ENCODE data around the gene HNRNPA3. TPM values are rescaled to one million over a fixed set of nuclear protein-coding genes. Genes with fewer than 3 reads are reported as not detected.

Gene HNRNPA3
- total and polyA plus RNA-seq, 10 of the 15 experiments (the other 5 are each of a cell fraction or from before 2014, with no cell fraction given): 40.4 to 343 (median 206) TPM

DNA sequence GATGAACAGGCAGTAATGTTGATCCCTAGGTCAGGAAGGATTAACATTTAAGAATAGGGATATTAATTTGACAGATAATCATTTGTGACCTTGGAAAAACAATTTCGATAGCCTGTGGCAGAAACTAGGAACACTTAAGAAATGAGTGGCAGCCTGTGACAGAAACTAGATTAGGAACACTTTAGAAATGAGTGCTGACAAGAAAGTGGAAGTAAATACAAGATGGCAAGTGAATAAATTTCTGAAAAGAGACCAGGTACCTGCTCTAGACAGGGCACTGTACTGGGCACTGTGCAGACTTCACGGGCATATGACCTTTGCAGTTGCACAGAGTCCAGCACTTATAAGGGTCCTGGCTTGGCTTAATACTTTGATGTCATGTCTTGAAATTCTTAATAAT is 5.5 kb upstream of the HNRNPA3 start (continued):
- peak; percentile 63 to 75; a peak in 3 of 4 replicates for TF ChIP-seq EP300 (IDR thresholded peaks at IDR 0.05; ENCODE audit: borderline replicate concordance in 1 of 2, control insufficient read depth in 1 of 2, low read depth in 2 of 2, low read length in 2 of 2)
- no peak for TF ChIP-seq GATAD2B (conservative IDR thresholded peaks at IDR 0.05; ENCODE audit: low read depth)
- TF ChIP-seq, protein P1, sequence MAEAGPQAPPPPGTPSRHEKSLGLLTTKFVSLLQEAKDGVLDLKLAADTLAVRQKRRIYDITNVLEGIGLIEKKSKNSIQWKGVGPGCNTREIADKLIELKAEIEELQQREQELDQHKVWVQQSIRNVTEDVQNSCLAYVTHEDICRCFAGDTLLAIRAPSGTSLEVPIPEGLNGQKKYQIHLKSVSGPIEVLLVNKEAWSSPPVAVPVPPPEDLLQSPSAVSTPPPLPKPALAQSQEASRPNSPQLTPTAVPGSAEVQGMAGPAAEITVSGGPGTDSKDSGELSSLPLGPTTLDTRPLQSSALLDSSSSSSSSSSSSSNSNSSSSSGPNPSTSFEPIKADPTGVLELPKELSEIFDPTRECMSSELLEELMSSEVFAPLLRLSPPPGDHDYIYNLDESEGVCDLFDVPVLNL (IDR thresholded peaks at IDR 0.05; ENCODE audit: low read depth, low read length): no peak
- TF ChIP-seq EED (IDR thresholded peaks at IDR 0.05; ENCODE audit: low read depth): peak; percentile 80
- TF ChIP-seq BMI1 (IDR thresholded peaks at IDR 0.05; ENCODE audit: borderline replicate concordance): 0 out of 2 replicates have a peak, but pooled peaks have one; percentile 17
- TF ChIP-seq, protein P2, sequence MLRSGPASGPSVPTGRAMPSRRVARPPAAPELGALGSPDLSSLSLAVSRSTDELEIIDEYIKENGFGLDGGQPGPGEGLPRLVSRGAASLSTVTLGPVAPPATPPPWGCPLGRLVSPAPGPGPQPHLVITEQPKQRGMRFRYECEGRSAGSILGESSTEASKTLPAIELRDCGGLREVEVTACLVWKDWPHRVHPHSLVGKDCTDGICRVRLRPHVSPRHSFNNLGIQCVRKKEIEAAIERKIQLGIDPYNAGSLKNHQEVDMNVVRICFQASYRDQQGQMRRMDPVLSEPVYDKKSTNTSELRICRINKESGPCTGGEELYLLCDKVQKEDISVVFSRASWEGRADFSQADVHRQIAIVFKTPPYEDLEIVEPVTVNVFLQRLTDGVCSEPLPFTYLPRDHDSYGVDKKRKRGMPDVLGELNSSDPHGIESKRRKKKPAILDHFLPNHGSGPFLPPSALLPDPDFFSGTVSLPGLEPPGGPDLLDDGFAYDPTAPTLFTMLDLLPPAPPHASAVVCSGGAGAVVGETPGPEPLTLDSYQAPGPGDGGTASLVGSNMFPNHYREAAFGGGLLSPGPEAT (IDR thresholded peaks at IDR 0.05; ENCODE audit: low read depth): peak; percentile 84
- TF ChIP-seq, protein P3, sequence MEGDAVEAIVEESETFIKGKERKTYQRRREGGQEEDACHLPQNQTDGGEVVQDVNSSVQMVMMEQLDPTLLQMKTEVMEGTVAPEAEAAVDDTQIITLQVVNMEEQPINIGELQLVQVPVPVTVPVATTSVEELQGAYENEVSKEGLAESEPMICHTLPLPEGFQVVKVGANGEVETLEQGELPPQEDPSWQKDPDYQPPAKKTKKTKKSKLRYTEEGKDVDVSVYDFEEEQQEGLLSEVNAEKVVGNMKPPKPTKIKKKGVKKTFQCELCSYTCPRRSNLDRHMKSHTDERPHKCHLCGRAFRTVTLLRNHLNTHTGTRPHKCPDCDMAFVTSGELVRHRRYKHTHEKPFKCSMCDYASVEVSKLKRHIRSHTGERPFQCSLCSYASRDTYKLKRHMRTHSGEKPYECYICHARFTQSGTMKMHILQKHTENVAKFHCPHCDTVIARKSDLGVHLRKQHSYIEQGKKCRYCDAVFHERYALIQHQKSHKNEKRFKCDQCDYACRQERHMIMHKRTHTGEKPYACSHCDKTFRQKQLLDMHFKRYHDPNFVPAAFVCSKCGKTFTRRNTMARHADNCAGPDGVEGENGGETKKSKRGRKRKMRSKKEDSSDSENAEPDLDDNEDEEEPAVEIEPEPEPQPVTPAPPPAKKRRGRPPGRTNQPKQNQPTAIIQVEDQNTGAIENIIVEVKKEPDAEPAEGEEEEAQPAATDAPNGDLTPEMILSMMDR (IDR thresholded peaks at IDR 0.05 in 2 of 3, conservative IDR thresholded peaks at IDR 0.05 in 1 of 3; ENCODE audit: control insufficient read depth in 2 of 3, extremely low read depth in 1 of 3, insufficient read depth in 1 of 3, low read depth in 3 of 3, low read length in 3 of 3): no peak
- TF ChIP-seq, protein P4, sequence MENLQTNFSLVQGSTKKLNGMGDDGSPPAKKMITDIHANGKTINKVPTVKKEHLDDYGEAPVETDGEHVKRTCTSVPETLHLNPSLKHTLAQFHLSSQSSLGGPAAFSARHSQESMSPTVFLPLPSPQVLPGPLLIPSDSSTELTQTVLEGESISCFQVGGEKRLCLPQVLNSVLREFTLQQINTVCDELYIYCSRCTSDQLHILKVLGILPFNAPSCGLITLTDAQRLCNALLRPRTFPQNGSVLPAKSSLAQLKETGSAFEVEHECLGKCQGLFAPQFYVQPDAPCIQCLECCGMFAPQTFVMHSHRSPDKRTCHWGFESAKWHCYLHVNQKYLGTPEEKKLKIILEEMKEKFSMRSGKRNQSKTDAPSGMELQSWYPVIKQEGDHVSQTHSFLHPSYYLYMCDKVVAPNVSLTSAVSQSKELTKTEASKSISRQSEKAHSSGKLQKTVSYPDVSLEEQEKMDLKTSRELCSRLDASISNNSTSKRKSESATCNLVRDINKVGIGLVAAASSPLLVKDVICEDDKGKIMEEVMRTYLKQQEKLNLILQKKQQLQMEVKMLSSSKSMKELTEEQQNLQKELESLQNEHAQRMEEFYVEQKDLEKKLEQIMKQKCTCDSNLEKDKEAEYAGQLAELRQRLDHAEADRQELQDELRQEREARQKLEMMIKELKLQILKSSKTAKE (IDR thresholded peaks at IDR 0.05; ENCODE audit: low read depth, poor library complexity, severe bottlenecking): peak; percentile 67
- TF ChIP-seq JUNB (IDR thresholded peaks at IDR 0.05): peak; percentile 89
- no peak for TF ChIP-seq HDAC6 (IDR thresholded peaks at IDR 0.05; ENCODE audit: unreplicated experiment)
- no peak for TF ChIP-seq EZH2 (IDR thresholded peaks at IDR 0.05; ENCODE audit: borderline replicate concordance, control insufficient read depth, low read depth, low read length)
- TF ChIP-seq ATF7 (IDR thresholded peaks at IDR 0.05; ENCODE audit: low read depth): 0 out of 2 replicates have a peak, but pooled peaks have one; percentile 16
- TF ChIP-seq, protein P5, sequence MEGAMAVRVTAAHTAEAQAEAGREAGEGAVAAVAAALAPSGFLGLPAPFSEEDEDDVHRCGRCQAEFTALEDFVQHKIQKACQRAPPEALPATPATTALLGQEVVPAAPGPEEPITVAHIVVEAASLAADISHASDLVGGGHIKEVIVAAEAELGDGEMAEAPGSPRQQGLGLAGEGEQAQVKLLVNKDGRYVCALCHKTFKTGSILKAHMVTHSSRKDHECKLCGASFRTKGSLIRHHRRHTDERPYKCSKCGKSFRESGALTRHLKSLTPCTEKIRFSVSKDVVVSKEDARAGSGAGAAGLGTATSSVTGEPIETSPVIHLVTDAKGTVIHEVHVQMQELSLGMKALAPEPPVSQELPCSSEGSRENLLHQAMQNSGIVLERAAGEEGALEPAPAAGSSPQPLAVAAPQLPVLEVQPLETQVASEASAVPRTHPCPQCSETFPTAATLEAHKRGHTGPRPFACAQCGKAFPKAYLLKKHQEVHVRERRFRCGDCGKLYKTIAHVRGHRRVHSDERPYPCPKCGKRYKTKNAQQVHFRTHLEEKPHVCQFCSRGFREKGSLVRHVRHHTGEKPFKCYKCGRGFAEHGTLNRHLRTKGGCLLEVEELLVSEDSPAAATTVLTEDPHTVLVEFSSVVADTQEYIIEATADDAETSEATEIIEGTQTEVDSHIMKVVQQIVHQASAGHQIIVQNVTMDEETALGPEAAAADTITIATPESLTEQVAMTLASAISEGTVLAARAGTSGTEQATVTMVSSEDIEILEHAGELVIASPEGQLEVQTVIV (IDR thresholded peaks at IDR 0.05; ENCODE audit: borderline replicate concordance, partially characterized antibody): no peak
- TF ChIP-seq, protein P6, sequence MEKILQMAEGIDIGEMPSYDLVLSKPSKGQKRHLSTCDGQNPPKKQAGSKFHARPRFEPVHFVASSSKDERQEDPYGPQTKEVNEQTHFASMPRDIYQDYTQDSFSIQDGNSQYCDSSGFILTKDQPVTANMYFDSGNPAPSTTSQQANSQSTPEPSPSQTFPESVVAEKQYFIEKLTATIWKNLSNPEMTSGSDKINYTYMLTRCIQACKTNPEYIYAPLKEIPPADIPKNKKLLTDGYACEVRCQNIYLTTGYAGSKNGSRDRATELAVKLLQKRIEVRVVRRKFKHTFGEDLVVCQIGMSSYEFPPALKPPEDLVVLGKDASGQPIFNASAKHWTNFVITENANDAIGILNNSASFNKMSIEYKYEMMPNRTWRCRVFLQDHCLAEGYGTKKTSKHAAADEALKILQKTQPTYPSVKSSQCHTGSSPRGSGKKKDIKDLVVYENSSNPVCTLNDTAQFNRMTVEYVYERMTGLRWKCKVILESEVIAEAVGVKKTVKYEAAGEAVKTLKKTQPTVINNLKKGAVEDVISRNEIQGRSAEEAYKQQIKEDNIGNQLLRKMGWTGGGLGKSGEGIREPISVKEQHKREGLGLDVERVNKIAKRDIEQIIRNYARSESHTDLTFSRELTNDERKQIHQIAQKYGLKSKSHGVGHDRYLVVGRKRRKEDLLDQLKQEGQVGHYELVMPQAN (conservative IDR thresholded peaks at IDR 0.05): no peak
- 0 out of 2 replicates have a peak, but pooled peaks have one; percentile 38 for TF ChIP-seq PAX5 (IDR thresholded peaks at IDR 0.05; ENCODE audit: borderline replicate concordance, low read depth, low read length)
- peak; percentile 35; the same call in 1 of the 2 replicates for TF ChIP-seq CREM (IDR thresholded peaks at IDR 0.05; ENCODE audit: low read depth)
- TF ChIP-seq MEF2A (IDR thresholded peaks at IDR 0.05; ENCODE audit: insufficient read depth, low read depth, low read length): 0 out of 2 replicates have a peak, but pooled peaks have one; percentile 21
